GM19468 (cell line): ENCODE measurements around the gene ELL2.
"Not testable (repeated sequence)": the region's sequence is repeated elsewhere in the genome, so short reads cannot be mapped to it uniquely, and the experiment has no call there.

Source experiments
- ATAC-seq: cut with Tn5 transposase; IDR thresholded peaks from one replicate; pipeline ENCODE4 v1.9.1; 2021; ENCODE audit warnings: mild to moderate bottlenecking, moderate library complexity, moderate number of reproducible peaks; ENCODE audit not compliant: unreplicated experiment; ENCODE audit errors: extremely low read depth

ELL2 gene

DNA sequence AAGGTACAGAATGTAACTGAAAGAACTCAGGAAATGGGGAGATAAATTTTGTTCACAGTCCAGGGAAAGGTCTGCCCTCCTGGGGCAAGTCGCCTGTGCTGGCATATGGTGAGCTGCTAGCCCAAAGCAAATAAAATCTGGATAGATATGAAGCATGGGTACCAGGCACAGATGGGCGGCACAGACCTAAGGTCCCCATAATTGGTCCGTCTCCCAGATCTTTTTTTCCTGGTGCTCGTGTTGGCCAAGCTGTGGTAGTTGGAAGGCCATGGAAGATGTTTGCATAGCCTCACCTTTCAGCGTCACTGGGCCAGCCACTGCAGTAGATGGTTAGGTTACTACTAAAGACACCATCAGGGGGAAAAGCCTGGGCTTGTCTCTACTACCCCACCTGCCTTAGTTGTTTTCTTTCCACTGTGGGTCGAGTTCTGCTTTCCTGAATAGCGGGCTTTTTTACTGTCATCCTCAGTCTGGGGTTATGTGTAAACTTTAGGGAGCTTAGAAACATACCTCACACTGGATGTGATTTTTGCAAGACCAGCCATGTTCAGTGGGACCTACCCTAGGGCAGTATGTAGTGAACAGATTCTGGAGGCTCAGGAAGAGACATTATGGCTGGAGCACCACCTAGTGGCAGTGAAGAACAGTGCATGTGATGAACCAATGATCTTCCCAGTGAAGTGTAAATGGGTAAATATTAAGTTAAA, 114.9 kb downstream of the ELL2 start:
- peak; percentile 68 for ATAC-seq

DNA sequence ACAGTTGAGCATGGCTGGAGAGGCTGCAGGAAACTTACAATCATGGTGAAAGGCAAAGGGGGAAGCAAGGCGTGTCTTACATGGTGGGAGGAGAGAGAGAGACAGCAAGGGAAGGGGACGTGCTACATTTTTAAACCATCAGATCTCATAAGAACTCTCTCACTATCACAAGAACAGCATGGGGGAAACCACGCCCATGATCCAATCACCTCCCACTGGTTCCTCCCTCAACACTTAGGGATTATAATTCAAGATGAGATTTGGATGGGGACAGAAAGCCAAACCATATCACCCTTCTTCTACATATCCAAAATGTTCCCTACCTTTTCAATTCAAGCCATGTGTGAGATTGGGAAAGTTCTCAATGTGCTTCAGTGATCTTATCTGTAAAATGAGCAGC, 116.3 kb downstream of the ELL2 start:
- ATAC-seq = no peak

DNA sequence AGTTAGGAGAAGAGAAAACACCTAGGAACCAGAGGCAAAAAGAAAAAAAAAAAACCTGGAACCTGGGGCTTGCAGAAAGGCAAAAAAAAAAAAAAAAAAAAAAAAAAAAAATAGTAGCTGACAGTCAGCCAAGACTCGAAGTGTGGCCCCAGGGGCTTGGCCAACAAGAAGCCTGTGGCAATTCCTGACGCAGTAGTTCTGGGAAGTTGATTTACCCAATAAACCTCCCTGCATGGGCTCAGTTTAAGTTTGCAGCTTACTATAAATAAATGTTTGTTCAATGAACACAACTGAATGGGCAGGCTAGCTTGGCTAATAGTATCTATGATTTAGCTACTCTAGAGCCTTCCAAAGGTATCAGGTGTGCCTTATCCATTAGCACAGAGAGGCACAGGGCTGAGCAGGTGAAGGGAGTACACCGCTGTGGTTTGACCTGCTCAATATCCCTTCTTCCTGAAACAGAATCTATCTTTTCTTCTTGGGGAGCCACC, 117.9 kb downstream of the ELL2 start:
- ATAC-seq = no peak

DNA sequence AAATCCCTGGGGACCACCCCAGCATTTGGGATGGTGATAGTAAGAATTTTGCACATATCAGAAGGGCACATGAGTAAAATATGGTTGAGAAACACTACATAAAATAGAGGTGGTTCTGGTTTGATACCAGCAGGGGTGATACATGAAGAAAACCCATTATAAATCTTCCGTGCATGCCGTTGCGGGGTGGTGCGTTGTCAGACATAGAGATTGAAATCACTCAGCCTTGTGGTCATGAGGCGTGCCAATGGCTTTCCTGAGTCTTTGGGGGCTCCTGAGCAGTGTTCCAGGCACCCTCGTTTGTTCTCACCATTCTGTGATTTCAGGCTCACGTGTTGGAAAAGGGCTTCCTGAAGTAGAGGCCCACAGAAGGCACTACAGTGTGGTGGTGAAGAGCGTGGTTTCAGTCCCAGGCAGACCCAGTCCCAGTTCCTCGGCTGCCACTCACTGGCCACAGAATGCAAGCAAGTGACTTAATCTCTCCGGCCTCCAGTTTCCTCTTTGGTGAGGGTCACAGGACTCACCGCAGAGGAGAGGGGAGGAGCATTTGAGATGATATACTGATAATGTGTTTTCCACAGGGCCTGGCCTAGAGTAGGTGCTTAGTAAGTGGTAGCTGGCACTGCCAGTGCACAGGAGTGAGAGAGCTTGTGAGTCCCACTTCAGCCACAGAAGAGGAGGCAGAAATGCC, 118.7 kb downstream of the ELL2 start:
- peak; percentile 71 for ATAC-seq

DNA sequence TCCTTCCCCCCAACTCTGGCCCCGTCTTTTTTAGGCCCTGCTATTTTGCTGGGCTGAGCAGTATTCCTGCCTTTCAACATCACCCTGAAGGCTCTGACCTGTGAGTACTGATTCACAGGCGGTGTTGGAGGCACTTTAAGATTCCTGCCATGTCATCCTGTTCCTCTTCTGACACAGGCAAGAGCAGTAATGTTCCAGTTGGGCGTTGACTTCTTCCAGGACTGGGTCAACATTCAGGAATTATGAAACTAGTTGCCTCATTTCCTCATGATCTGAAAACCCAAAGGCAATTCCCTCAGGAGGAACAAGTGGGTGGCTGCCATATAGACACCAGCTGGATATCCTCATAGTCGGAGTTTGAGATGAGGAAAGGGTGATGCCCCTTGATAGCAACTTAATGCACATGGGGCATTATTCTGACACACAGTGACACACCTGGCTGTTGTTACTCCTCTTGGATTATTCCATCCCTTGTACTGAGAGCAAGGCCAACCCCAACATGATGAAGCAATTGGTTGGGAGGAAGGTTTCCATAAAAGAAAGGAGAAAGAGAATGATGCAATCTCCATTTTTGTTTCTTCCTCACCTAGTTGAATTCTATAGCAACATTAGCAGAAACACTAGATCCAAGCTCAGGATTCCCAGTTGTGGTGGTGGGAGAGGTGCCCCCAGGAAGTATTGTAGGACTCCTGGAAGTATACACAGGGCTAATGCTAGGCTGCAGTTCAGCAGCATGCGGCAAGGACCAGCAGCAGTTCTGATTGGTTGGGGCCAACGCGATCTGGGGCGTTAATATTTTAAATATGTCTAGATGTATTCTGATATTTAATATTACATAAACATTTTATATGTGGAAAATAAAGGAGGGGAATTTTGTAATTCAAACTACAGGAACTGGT, 119.5 kb downstream of the ELL2 start:
- ATAC-seq = no peak

DNA sequence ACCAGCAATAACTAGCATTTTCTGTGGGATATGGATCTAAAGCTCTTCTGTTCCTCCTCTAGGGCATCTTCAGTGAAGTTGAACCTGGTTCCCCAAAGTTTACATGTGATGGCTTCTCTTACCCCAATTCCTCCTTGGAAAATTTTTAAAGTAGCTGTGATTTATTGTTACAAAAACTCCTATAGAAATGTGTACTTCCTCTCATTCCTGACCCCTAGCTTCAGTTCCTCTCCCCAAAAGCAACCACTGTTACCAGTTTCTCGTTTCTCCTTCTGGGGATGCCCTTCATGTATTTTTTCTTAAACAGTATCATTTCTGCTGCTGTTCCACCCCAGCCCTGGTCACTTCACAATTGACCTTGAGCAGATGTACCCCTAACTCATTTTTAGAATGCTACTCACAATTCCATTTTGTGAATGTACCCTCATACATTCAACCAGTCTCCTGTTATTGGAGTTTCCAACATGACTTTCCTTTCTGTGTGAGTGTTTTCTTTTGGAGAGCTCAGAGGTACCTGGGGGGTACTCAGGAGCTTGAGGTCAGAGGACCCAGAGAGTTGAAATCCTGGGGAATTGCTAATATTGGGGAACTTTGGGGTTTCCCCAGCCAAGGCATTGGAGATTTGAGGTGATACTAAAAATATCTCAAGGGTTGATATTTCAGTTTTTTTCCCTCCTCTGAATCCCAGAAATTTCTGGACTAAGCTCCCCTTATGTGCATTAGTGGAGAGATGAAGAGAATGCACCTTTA, 120.5 kb downstream of the ELL2 start:
- no peak for ATAC-seq

DNA sequence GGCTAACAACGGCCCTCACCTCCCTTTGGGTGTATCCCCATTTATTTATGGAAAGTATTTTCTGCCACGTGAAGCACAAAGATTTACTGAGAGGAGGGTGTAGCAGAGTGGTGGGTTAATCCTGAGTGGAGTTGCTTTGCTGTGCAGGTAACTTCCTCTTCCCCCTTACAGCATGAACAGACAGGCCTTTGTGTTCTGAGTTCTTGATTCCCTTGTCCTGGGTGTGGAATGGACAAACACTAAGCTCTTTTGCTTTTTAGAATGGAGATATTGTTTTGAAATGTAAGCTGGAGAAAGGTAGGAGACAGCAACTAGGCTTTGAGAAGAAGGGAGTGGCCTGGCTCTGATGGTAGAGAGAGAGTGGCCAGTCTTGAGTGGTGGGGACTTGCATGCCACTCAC, 122.0 kb downstream of the ELL2 start:
- ATAC-seq = no peak

DNA sequence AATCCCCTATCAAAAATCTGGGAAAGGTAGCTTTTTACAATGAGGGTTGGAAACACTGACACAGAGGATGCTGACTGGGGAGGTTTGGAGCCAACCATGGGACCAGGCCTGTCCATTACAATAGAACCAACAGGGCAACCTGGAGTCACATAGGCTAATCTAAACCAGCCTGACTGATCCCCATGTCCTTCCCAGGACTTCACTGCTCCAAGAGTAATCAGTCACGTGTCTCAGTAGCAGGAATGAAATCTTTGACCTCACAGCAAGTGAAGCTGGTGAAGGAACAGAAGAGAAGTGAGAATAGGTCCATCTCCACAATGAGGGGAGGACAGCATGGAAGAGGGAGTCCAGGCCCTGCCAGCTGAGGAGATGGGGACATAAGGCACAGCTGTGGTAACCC, 123.1 kb downstream of the ELL2 start:
- ATAC-seq = no peak

DNA sequence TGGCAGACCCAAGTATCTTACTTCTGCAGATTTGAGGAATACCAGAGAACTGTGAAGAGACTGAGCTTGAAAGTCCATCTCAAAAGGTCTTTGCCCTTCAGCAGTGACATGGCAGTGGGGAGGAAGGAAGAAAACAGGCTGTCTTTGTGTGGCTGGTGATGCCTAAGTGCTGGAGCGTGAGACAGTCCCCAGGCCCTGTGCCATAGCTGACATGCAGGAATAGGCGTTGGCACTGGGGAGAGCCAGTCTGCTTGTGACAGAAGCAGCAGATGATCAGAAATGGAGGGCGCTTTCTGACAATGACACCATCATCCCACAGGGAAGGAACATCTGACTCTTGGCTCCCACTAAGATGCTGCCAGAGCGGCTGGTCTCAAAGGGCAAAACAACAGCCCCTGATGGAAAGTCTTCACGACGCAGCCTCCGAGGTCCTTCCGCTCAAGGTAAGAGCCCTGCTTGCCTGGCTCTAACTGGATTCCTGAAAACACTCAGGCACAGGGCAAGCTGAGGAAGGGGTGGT, 123.6 kb downstream of the ELL2 start:
- ATAC-seq = no peak

DNA sequence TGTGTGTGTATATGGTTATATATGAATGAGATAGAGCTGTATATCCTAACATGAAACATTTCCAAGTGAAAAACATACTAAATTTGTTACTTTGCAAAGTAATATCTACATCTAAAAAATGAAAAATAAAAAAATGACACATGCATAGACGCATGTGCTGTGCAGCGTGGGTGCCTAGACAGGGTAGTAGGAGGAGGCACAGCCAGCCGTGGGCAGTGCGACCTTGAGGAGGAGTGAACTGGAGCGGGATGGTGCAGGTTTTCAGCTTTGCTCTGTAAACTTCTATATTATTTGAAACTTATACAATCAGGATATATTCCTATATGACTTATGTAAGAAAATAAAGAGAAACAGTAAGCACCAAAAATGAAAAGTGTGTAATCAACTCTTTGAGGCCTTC, 124.2 kb downstream of the ELL2 start:
- no peak for ATAC-seq

DNA sequence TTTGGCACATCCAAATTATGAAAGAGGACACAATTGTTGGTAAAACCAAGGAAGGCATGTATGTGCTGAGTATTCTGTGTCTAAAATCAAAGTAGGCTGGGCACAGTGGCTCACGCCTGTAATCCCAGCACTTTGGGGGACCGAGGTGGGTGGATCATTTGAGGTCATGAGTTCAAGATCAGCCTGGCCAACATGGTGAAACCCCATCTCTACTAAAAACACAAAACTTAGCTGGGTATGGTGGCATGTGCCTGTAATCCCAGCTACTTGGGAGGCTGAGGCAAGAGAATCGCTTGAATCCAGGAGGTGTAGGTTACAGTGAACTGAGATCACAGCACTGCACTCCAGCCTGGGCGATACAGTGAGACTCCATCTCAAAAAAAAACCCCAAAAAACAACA, 124.7 kb downstream of the ELL2 start:
- not testable (repeated sequence) for ATAC-seq

DNA sequence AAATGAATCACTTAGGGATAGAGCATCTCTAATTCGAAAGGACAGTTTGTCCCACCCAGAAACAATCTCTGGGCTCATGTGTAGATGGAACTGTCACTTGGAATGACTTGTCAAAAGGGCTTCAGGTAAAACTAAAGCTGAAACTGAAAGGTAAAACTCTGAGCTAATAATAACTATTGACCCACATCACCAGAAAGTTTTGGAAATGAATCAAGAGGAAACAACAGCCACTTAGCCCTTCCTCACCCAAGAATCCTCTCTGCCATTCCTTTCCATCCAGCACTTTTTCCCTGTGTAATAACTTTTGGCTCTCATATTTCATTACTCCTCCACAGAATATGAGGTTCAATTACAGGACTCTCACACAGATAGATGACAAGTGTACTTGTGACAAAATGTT, 125.1 kb downstream of the ELL2 start:
- no peak for ATAC-seq

DNA sequence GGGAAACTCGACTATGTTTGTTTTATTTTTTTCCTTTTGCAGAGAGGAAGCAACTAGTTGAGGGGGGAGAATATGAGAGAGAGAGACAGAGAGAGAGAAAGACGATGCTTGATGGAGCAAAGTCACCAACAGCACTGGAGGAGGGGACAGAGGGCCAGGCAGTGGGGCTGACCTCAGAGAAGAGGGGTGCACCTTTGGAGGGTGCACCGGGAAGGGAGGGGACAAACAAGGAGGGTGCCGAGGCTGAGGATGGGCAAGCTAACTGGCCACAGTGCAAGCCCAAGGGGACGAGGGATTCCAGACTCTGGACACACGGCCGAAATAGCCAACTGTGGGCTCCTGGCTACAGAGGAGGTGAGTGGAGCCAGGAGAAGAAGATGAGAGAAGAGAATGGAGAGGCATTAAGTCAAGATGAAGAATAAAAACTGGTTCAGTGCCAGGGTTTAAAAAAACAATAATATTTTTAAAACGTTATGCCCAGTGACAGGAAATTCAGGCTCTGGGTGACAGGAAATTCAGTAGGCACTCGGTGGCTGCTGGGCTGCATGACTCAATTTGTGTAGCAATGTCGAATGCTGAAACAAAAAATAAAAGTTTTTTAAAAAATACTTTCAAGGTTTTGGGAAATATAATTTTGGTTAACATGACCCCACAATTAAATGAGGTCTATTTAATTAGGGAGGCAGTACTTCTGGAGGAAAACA, 125.8 kb downstream of the ELL2 start:
- ATAC-seq = no peak
